A549 (cell line): ENCODE results near the gene SRPK2. TPM values are rescaled to one million over a fixed set of nuclear protein-coding genes. Genes with fewer than 3 reads are reported as not detected.
"Not testable (repeated sequence)": the region's sequence is repeated elsewhere in the genome, so short reads cannot be mapped to it uniquely, and the experiment has no call there.

Experiments used
- ATAC-seq, 2 experiments: fragments of 200-7000 bp in 1 of 2; fragments of >200 bp in 1 of 2; cut with Nextera tagmentation in 1 of 2; cut with Tn5 transposase in 1 of 2; 3 replicates each; pipeline versions ENCODE4 v1.8.0 to v1.9.1; 2018 to 2020; ENCODE audit warnings: mild to moderate bottlenecking in 1 of 2, moderate library complexity in 1 of 2
- CTCF ChIA-PET: fragments of 300-600 bp; sonication (Branson Sonifier 250); formaldehyde crosslinking; extraction: SDS; loops from one replicate; lab custom pipeline; 2021; ENCODE audit warnings: antibody characterized with exemption, inconsistent platforms; lab: Yijun Ruan, JAX
- POLR2A ChIA-PET: fragments of 350-600 bp; formaldehyde crosslinking; extraction: SDS; loops from one replicate; lab custom pipeline; 2021; ENCODE audit warnings: antibody characterized with exemption, inconsistent platforms; lab: Yijun Ruan, JAX
- DNase-seq, 2 experiments: peaks; one replicate each; pipeline versions ENCODE4 v3.0.0 to v3.0.0-alpha.2; 2011 to 2016; ENCODE audit warnings: low read depth in 1 of 2, low spot score in 1 of 2
- FAIRE-seq: peaks from 2 replicates; lab custom pipeline; 2011; peaks lifted over from hg19 to GRCh38; lab: Jason Lieb, UNC
- H3K27ac ChIP-seq, 2 experiments: fragments of >200 bp; sonication (Bioruptor Twin); formaldehyde crosslinking; 3 replicates each; pipeline ENCODE4 v1.5.1; 2016 to 2017
- H3K4me1 ChIP-seq: fragments of >200 bp; sonication (Bioruptor Twin); formaldehyde crosslinking; 3 replicates; pipeline ENCODE4 v1.6.1; 2016
- H3K4me2 ChIP-seq: fragments of >200 bp; sonication (Bioruptor Twin); formaldehyde crosslinking; 3 replicates; pipeline ENCODE4 v1.6.1; 2016
- H3K4me3 ChIP-seq: fragments of >200 bp; sonication (Bioruptor Twin); formaldehyde crosslinking; 3 replicates; pipeline ENCODE4 v1.5.1; 2016
- H3K9me3 ChIP-seq: fragments of >200 bp; sonication (Bioruptor Twin); formaldehyde crosslinking; 3 replicates; pipeline ENCODE4 v1.6.1; 2016
- CBX8 ChIP-seq: fragments of 200-600 bp; sonication (generic); IDR thresholded peaks from 2 replicates; pipeline ENCODE4 v1.6.1; 2016
- CHD4 ChIP-seq: fragments of 200-600 bp; sonication (generic); IDR thresholded peaks from 2 replicates; pipeline ENCODE4 v1.6.1; 2016; ENCODE audit warnings: antibody characterized with exemption, mild to moderate bottlenecking, borderline replicate concordance
- CTCF ChIP-seq: fragments of >200 bp; sonication (Bioruptor Twin); formaldehyde crosslinking; IDR thresholded peaks from 3 replicates; pipeline ENCODE4 v1.5.1; 2016
- E2F6 ChIP-seq: IDR thresholded peaks from 2 replicates; pipeline ENCODE4 v1.6.1; 2012; ENCODE audit warnings: low read depth, borderline replicate concordance
- EHF ChIP-seq: fragments of 250-450 bp; sonication (Bioruptor Pico); IDR thresholded peaks from 2 replicates; pipeline ENCODE4 v1.5.0; 2020; ENCODE audit warnings: mild to moderate bottlenecking
- EHMT2 ChIP-seq: fragments of 200-600 bp; sonication (generic); IDR thresholded peaks from 2 replicates; pipeline ENCODE4 v1.6.1; 2016; ENCODE audit warnings: antibody characterized with exemption, low read depth, mild to moderate bottlenecking, moderate library complexity
- EP300 ChIP-seq, 2 experiments: fragments of >200 bp; sonication (Bioruptor Twin); formaldehyde crosslinking; IDR thresholded peaks; 2 replicates in 1 of 2; 3 replicates in 1 of 2; pipeline ENCODE4 v1.6.1; 2016 to 2017
- ESRRA ChIP-seq: fragments of 150-350 bp; IDR thresholded peaks from 2 replicates; pipeline ENCODE4 v1.6.1; 2014; ENCODE audit warnings: mild to moderate bottlenecking, low read length, borderline replicate concordance
- FOXS1 ChIP-seq: fragments of 250-450 bp; sonication (Bioruptor Pico); IDR thresholded peaks from 2 replicates; pipeline ENCODE4 v1.5.0; 2020; ENCODE audit warnings: mild to moderate bottlenecking, moderate library complexity
- HEYL ChIP-seq: fragments of 250-450 bp; sonication (Bioruptor Pico); IDR thresholded peaks from 2 replicates; pipeline ENCODE4 v1.8.0; 2021; ENCODE audit warnings: mild to moderate bottlenecking, moderate library complexity
- JUNB ChIP-seq: fragments of >200 bp; sonication (Bioruptor Twin); formaldehyde crosslinking; IDR thresholded peaks from 2 replicates; pipeline ENCODE4 v1.6.1; 2016
- KDM5A ChIP-seq: fragments of 200-600 bp; sonication (generic); IDR thresholded peaks from 2 replicates; pipeline ENCODE4 v1.6.1; 2016; ENCODE audit warnings: antibody characterized with exemption, mild to moderate bottlenecking
- MAFK ChIP-seq: fragments of 450-650 bp; IDR thresholded peaks from 2 replicates; pipeline ENCODE4 v1.6.1; 2014; ENCODE audit not compliant: partially characterized antibody
- MAZ ChIP-seq: fragments of 150-350 bp; IDR thresholded peaks from 2 replicates; pipeline ENCODE4 v1.6.1; 2014; ENCODE audit warnings: antibody characterized with exemption, low read depth, low read length, borderline replicate concordance
- MYC ChIP-seq: IDR thresholded peaks from 2 replicates; pipeline ENCODE4 v1.6.1; 2012; ENCODE audit warnings: mild to moderate bottlenecking, inconsistent platforms, low read length, improper control_type of control experiment, borderline replicate concordance
- PHF8 ChIP-seq: fragments of 200-600 bp; sonication (generic); IDR thresholded peaks from 2 replicates; pipeline ENCODE4 v1.6.1; 2016; ENCODE audit warnings: low read depth, mild to moderate bottlenecking, antibody characterized with exemption, moderate library complexity, borderline replicate concordance
- RCOR1 ChIP-seq: fragments of 150-350 bp; IDR thresholded peaks from 2 replicates; pipeline ENCODE4 v1.6.1; 2014; ENCODE audit warnings: antibody characterized with exemption, low read length, low read depth
- RFX5 ChIP-seq: fragments of 450-650 bp; IDR thresholded peaks from 2 replicates; pipeline ENCODE4 v1.7.1; 2014; ENCODE audit warnings: antibody characterized with exemption, mild to moderate bottlenecking, moderate library complexity
- RNF2 ChIP-seq: fragments of 200-600 bp; sonication (generic); IDR thresholded peaks from 2 replicates; pipeline ENCODE4 v1.6.1; 2016; ENCODE audit warnings: low read depth, mild to moderate bottlenecking, antibody characterized with exemption, moderate library complexity, borderline replicate concordance
- TFCP2L1 ChIP-seq: fragments of 250-450 bp; sonication (Bioruptor Pico); IDR thresholded peaks from 2 replicates; pipeline ENCODE4 v1.5.0; 2021; ENCODE audit warnings: mild to moderate bottlenecking
- TP53 ChIP-seq: fragments of 250-450 bp; sonication (Bioruptor Pico); IDR thresholded peaks from 2 replicates; pipeline ENCODE4 v1.5.0; 2021; ENCODE audit warnings: mild to moderate bottlenecking, moderate library complexity
- ZC3H11A ChIP-seq: fragments of 450-650 bp; IDR thresholded peaks from 2 replicates; pipeline ENCODE4 v1.6.1; 2014; ENCODE audit warnings: antibody characterized with exemption, mild to moderate bottlenecking
- ZNF302 ChIP-seq: fragments of 250-450 bp; sonication (Bioruptor Pico); IDR thresholded peaks from 2 replicates; pipeline ENCODE4 v1.9.0; 2021; ENCODE audit warnings: inconsistent platforms, mild to moderate bottlenecking, moderate library complexity
- WGBS: methylation state at CpG from one replicate; pipeline ENCODE4 v1.1.6; 2017; ENCODE audit errors: missing lambda C conversion rate; 5-methylcytosine and 5-hydroxymethylcytosine counted together
- polyA plus RNA-seq, 4 experiments: library from polyadenylated mRNA; depleted of rRNA in 3 of 4; stranded (reverse); fragments of >200 nt; fragmentation: RNase III in 1 of 4; extraction: RNeasy Plus Mini Kit Qiagen cat#74134 plus additional on column Dnase treatment in 1 of 4; gene quantifications; 2 replicates in 3 of 4; 3 replicates in 1 of 4; pipeline ENCODE4 v1.2.3, GENCODE V29; 2011 to 2017
- TF ChIP-seq, protein P1 (sequence below): fragments of >200 bp; sonication (Bioruptor Twin); formaldehyde crosslinking; IDR thresholded peaks from 2 replicates; pipeline ENCODE4 v1.6.1; 2016
- TF ChIP-seq, protein P2 (sequence below): fragments of 200-600 bp; sonication (generic); IDR thresholded peaks from 2 replicates; pipeline ENCODE4 v1.6.1; 2016; ENCODE audit warnings: antibody characterized with exemption, mild to moderate bottlenecking, moderate library complexity

The SRPK2 gene
- polyA plus RNA-seq, 2 of the 4 experiments (the other 2 are of a cell fraction), result 23.0 to 30.9 TPM

DNA sequence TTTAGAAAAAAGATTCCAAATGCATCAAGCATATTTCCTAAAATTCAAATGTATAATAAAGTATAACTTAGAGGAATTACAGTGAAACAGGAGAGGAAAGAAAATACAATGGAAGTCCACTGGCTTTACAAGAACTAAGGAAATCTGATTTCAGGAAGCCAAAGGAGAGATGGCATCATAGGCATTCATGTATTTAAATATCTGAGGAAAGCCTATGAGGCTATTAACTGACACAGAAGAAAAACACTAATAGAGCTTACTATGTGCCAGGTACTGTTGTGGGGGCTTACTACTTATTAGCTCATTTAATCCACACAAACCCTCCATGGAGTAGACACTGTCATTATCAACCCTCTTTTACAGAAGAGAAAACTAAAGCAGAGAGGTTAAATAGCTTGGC, 92.2 kb downstream of the SRPK2 start (continued):
- no peak for TF ChIP-seq E2F6
- no peak for TF ChIP-seq EHMT2
- no peak for TF ChIP-seq CBX8
- no peak for TF ChIP-seq MAFK
- TF ChIP-seq MYC, result no peak
- TF ChIP-seq CHD4, result no peak
- TF ChIP-seq, all 56 proteins: peak for 0

GRCh38 chr7:105295596-105296352, 92.9 kb downstream of the SRPK2 start:
- Histone ChIP-seq H3K4me2 (no peak overlapping the region), H3K27ac (no peak overlapping the region), H3K9me3 (no peaks in the 10 kb centered on the region), H3K4me1 (no peaks in the 10 kb centered on the region), H3K4me3 (no peak overlapping the region)
- POLR2A ChIA-PET, result no interaction called here
- CTCF ChIA-PET, result interaction anchor here (0.7 kb wide), 1 partner anchor 31 kb away, joined by 3 read pairs; no protein-coding TSS in a partner anchor
- FAIRE-seq (no peak), ATAC-seq (no peak), DNase-seq (no peak)
- 96% methylated on average over 1 of the region's 1 CpG for WGBS
- TF ChIP-seq ZC3H11A (no peak), TFCP2L1 (CRISPR knock-in tag) (no peak), ZNF302 (no peak), KDM5A (no peak), RFX5 (no peak), CTCF (no peak), HEYL (no peak), MAZ (no peak), PHF8 (no peak), EHF (CRISPR knock-in tag) (no peak), JUNB (no peak), TP53 (CRISPR knock-in tag) (no peak), FOXS1 (CRISPR knock-in tag) (no peak), ESRRA (no peak), EP300 (IDR thresholded peaks at IDR 0.05) (no peak), RNF2 (no peak), RCOR1 (no peak)
- TF ChIP-seq, protein P1, sequence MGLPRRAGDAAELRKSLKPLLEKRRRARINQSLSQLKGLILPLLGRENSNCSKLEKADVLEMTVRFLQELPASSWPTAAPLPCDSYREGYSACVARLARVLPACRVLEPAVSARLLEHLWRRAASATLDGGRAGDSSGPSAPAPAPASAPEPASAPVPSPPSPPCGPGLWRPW, result no peak
- TF ChIP-seq, protein P2, sequence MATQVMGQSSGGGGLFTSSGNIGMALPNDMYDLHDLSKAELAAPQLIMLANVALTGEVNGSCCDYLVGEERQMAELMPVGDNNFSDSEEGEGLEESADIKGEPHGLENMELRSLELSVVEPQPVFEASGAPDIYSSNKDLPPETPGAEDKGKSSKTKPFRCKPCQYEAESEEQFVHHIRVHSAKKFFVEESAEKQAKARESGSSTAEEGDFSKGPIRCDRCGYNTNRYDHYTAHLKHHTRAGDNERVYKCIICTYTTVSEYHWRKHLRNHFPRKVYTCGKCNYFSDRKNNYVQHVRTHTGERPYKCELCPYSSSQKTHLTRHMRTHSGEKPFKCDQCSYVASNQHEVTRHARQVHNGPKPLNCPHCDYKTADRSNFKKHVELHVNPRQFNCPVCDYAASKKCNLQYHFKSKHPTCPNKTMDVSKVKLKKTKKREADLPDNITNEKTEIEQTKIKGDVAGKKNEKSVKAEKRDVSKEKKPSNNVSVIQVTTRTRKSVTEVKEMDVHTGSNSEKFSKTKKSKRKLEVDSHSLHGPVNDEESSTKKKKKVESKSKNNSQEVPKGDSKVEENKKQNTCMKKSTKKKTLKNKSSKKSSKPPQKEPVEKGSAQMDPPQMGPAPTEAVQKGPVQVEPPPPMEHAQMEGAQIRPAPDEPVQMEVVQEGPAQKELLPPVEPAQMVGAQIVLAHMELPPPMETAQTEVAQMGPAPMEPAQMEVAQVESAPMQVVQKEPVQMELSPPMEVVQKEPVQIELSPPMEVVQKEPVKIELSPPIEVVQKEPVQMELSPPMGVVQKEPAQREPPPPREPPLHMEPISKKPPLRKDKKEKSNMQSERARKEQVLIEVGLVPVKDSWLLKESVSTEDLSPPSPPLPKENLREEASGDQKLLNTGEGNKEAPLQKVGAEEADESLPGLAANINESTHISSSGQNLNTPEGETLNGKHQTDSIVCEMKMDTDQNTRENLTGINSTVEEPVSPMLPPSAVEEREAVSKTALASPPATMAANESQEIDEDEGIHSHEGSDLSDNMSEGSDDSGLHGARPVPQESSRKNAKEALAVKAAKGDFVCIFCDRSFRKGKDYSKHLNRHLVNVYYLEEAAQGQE, result no peak

DNA sequence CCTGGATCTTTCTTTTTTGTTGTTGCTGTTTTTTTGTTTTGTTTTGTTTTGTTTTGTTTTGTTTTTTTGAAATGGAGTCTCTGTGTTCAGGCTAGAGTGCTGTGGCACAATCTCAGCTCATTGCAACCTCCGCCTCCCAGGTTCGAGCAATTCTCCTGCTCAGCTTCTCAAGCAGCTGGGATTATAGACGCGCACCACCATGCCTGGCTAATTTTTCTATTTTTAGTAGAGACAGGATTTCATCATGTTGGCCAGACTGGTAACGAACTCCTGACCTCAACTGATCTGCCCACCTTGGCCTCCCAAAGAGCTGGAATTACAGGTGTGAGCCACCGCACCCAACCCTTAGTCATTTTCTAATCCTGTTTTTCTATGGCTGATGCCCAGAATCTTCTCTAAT, 94.2 kb downstream of the SRPK2 start:
- WGBS, result 97% methylated on average over 6 of the region's 6 CpGs
- POLR2A ChIA-PET, H3K4me2 ChIP-seq, H3K4me3 ChIP-seq, H3K4me1 ChIP-seq, DNase-seq, FAIRE-seq, ATAC-seq, H3K9me3 ChIP-seq, H3K27ac ChIP-seq: not testable (repeated sequence)
- CTCF ChIA-PET, result interaction anchor here (1.1 kb wide), 1 partner anchor 10 kb away, joined by 3 read pairs; no protein-coding TSS in a partner anchor
